GM12891 (cell line): Measurements from ENCODE around the gene MAD2L1BP.
"Not testable (repeated sequence)": the region's sequence is repeated elsewhere in the genome, so short reads cannot be mapped to it uniquely, and the experiment has no call there.

Experiments
- DNase-seq: peaks from one replicate; pipeline ENCODE4 v3.0.0; 2011; ENCODE audit warnings: low spot score; ENCODE audit not compliant: insufficient read length
- FAIRE-seq: peaks from 2 replicates; lab custom pipeline; 2011; peaks lifted over from hg19 to GRCh38; lab: Jason Lieb, UNC
- PAX5 ChIP-seq: IDR thresholded peaks from 2 replicates; pipeline ENCODE4 v1.6.1; 2011; ENCODE audit warnings: low read length, moderate library complexity, mild to moderate bottlenecking; ENCODE audit not compliant: insufficient read depth, severe bottlenecking
- POLR2A ChIP-seq: IDR thresholded peaks from 2 replicates; pipeline ENCODE4 v1.6.1; 2011; ENCODE audit warnings: low read depth, low read length, control low read depth
- POLR2AphosphoS5 ChIP-seq: IDR thresholded peaks from 2 replicates; pipeline ENCODE4 v1.6.1; 2011; ENCODE audit warnings: low read depth, low read length, control low read depth
- POU2F2 ChIP-seq: IDR thresholded peaks from 2 replicates; pipeline ENCODE4 v1.6.1; 2011; ENCODE audit warnings: low read depth, mild to moderate bottlenecking, control low read depth, low read length, moderate library complexity
- SPI1 ChIP-seq: IDR thresholded peaks from 2 replicates; pipeline ENCODE4 v1.6.1; 2011; ENCODE audit warnings: low read depth, low read length, control low read depth
- TAF1 ChIP-seq: IDR thresholded peaks from 2 replicates; pipeline ENCODE4 v1.6.1; 2011; ENCODE audit warnings: low read depth, low read length, control low read depth

The MAD2L1BP gene

DNA sequence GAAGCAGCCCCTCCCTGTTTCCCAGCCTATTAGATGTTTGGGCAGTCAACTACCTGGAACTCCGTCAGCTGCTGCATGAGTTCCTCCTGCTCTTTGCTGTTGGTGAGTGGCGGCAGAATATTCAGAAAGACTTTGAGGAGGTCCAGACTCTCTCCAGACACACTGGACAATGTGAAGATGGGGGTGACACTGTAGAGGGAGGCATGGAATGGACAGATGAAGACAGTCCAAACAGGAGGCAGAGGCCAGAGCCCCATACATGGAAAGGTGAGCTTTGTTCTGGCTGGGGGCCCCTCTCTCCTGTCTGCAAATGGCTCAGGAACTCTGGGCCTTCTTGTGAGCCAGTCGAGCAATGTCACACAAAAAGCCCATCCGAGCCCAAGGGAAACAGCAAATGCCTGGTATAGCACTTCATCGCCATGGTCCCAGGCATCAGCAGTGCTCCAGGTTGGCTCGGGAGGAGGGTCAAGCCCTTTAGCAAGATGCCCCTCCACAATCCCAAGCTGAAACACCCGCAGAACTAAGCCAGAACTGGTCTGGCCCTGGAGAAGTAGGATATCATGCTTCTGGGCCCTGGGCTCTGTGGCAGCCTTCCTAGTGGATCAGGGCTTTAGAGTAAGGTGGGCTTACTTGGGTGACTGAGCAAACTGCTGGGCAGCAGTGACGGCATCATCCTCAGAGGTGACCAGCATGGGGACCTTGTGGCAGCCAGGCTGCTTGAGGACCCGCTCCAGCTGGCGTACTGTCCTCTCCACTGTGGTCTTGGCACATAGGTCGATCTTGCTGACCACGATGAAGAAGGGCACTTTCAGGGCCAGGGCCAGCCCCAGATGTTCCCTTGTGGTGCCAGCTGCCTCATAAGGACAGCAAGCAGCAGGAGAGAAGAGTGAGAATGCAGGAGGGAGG, 11.5 kb upstream of the MAD2L1BP start:
- DNase-seq (no peak), FAIRE-seq (no peak)
- TF ChIP-seq PAX5 (no peak), POU2F2 (no peak), POLR2A (no peak)

DNA sequence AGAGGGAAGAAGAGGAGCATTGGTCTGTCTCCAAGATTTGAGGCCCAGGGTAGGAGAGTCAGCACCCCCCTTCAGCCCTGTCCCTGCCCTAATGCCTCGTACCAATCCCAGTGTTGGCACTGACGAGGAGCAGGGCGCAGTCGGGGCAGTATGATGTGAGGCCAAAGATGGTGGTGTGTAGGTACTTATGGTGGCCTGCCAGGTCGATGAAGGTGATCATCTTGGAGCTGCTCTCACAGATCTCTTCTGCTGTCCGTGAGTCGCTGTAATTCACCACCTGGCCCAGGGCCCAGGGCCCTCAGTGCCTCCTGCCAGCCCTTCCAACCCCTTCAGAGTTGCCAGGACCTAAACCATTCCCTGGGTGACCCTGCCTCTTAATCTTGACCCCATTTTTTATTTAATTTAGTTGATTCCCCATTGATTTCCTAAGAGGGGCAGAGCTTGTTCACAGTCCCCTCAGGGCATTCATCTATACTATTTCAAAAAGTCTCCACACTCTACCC, 10.8 kb upstream of the MAD2L1BP start:
- FAIRE-seq (no peak), DNase-seq (no peak)

DNA sequence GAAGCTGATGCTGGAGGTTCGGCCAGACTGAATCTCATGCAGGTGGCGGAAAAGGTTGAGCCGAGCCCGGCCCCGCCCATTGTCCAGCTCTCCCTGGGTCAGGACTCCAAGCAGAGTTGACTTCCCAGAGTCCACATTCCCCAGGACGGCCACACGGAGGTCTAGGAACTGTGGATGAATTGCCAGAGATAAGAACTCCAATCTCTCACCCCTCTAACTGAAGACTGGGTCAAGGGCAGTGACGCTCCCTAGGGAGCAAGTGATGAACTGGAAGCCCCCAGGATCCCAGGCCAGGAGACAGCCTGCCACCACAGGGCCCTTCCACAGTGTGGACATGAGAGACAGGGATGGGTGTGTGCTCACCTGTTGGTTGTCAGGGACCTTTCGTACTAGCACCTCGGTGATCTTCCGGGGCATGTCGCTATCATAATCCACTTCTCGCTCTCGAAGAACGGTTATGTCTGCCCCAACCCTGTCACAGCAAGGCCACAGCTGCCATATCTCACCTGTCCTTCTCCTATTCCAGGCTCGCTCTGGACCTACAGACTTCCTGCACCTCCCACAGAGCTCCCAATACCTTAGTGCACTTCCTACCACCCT, 10.1 kb upstream of the MAD2L1BP start:
- FAIRE-seq: no peak
- no peak for TF ChIP-seq POU2F2
- no peak for TF ChIP-seq SPI1
- TF ChIP-seq POLR2AphosphoS5: no peak

More for the DNA sequence above, 10.8 kb upstream of the MAD2L1BP start:
- TF ChIP-seq TAF1 (no peak), POLR2AphosphoS5 (no peak; the same call in 1 of the 2 replicates), SPI1 (no peak), POLR2A (no peak), POU2F2 (no peak)

DNA sequence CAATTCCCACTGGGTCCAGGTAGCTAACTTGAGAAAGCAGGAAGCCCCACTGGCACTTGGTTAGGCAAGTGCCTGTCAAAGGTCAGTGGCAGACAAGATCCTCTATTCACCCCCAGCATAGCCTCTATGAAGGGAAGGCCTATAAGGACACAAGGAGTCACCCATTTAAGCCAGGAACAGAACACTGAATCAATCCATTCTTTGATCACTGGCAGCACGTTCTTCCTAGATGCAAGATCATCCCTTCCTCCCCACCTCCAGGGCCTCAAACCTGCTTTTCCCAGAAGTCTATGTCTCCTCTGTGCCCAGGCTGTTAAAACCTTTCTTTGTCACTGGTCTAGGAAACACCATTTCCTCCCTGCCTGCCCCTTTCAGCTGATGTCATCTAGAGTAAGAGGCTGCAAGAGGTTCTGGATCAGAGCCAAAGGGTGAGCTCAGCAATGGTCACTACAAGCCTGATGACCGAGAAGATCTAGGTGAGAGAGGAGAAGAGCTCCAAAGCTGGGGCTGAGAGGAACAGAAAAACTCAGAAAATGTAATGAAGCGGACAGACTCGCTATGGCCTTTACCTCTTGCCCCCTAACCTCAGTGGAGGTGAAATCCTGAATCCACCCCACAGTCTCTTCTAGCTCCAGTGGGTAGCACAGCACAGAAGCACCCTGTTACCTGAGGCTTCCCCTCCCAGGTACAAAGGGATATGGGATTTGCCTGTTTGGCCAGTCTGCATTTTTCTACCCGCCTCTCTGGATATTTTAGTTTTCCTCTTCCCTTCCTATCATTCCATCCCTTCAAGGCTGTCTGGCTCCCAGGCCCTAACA, 8.4 kb upstream of the MAD2L1BP start:
- no peak for FAIRE-seq
- TF ChIP-seq SPI1 (0 out of 2 replicates have a peak, but pooled peaks have one; percentile 6), POU2F2 (no peak), POLR2A (0 out of 2 replicates have a peak, but pooled peaks have one; percentile 40)
- DNase-seq: no peak

More for the DNA sequence above, 10.1 kb upstream of the MAD2L1BP start:
- DNase-seq: no peak

DNA sequence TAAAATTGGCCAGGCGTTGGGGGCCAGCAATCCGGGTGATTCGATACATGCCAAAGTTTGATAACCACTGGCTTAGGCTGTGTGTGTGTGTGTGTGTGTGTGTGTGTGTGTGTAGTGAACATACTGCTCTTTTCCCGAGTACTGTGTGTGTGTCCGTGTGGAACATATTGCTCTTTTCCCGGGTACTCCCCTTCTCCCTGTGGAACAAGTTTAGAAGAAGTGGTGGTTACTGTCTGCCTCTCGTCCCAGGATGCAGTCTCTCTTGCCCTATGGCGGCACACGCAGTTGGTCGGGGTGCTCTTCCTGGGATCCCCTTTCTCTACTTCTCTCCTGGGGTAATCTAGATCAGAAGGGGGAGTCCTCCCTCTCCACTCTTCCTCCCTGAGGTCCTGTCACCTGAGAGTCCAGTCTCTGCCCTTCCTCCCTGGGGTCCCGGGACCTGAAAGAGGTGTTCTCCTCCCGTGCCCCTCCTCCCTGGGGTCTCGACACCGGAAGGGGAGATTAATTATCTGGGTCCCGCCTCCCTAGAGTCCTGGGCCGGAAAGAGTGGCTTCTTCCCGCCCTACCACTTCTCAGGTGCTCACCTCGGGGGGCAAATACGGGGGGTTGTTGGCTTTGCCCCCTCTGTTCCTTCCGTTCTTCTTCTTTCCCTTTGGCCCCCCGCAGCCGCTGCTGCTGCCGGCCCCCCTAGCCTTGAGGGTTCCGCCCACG, 7.1 kb upstream of the MAD2L1BP start:
- TF ChIP-seq POLR2AphosphoS5 (peak; percentile 67), SPI1 (no peak), TAF1 (0 out of 2 replicates have a peak, but pooled peaks have one; percentile 9), POLR2A (peak; percentile 35; the same call in 1 of the 2 replicates), POU2F2 (no peak)
- FAIRE-seq: peak; percentile 9
- peak; percentile 56 for DNase-seq

DNA sequence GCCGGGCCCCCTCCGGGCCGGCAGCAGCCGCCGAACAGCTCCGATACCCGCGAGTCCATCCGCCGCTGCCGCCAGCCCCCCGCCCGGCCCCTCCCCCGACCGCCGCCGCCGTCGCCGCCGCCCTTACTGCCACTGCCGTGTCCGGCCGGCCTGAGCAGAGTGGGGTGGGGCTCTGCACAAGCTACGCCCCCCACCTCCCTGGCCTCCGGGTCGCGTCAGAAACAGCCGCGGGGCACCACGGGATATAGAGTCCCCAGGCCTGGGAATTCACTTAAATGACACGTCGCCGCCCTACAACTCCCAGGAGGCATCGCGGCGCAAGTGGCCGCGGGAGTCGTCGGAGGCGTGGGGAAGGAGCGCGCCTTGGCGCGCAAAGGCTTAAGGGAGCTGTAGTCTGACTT, 6.5 kb upstream of the MAD2L1BP start, which contains the start of gene GTPBP2:
GTPBP2 (minus strand) TSS at position 161 of the 401 bp plus-strand sequence; CDS start at position 59, 102 bp downstream.
- 0 out of 2 replicates have a peak, but pooled peaks have one; percentile 0 for TF ChIP-seq SPI1
- TF ChIP-seq POLR2AphosphoS5: no peak
- peak; percentile 95 for DNase-seq
- FAIRE-seq: peak; percentile 94

DNA sequence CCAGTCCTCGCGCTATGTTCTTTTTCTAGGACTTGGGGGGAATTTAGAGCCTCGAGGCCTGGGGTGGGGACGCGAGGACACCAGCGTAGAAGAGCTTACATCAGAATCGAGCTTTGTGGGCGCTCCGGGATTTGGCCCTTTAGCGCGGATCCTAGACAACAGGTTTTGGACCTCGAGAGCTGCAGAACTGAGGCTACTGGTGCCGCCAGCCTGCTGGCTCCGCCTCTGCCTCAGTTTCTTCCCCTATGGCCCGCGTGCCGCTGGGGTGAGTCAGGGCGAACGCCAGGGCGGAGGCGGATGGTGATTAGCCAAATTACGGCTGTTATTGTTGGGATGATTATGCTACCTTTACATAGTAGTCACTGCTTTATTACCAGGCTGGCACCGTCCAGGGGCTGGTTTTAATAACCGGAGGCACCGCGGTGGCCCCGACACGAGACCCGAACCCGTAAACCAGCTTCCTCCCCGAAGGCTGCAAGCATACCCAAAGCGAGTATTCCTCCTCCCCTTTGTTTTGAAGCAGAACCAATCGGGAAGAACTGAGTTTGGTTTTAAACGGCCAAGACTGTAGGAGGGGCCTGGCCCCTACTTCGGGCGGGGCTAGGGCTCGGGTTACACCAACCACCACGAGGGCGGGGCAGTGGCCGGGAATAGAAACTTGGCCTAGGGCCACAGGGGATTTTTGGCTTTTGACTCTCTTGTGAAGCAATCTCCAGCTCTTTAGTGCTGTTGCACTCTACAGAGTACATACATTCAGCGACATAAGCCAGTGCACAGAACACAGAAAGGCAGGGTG, 5.9 kb upstream of the MAD2L1BP start:
- TF ChIP-seq POLR2AphosphoS5: peak; percentile 83
- no peak for TF ChIP-seq PAX5
- peak; percentile 82 for TF ChIP-seq POLR2A
- FAIRE-seq: no peak
- peak; percentile 90 for DNase-seq

DNA sequence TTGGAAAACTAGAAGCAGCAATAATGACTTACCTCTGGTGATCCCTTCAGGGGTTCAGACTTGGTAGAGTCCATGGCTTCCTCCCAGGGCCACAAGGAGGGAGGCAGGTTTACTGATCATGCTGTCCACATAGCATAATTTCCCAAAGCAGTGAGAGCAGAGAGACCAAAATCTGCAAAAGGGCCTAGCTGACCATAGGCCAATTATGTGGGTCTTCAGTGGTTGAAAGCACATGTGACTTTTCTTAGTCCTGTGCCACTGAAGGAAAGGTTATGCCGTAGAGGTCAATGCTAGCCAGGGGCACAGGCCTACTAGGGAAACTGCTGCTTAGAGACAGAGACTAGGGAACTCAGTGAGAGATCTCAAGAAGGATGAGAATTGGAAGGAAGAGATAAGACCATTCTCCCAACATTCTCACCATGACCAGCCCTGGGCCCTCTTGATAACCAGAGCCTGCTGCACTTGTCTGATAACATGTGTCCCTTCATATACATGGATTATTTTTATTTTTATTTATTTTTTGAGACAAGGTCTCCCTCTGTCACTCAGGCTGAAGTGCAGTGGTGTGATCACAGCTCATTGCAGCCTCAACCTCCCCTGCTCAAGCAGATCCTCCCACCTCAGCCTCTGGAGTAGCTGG, 4.5 kb upstream of the MAD2L1BP start:
- DNase-seq: no peak
- FAIRE-seq: no peak

DNA sequence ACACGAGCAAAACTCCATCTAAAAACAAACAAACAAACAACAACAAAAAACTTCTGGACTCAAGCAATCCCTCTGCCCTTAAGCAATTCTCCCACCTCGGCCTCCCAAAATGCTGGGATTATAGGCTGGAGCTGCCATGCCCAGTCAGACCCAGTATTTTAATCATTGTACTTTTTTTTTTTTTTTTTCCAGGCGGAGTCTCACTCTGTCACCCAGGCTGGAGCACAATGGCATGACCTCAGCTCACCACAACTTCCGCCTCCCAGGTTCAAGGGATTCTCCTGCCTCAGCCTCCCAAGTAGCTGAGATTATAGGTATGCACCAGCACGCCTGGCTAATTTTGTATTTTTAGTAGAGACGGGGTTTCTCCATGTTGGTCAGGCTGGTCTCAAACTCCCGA, 2.6 kb upstream of the MAD2L1BP start:
- DNase-seq, FAIRE-seq: not testable (repeated sequence)

More for the DNA sequence above, 4.5 kb upstream of the MAD2L1BP start:
- no peak for TF ChIP-seq SPI1
- no peak for TF ChIP-seq POLR2A
